Prostate gland (tissue), 2 donors: ENCODE measurements around the gene TXNRD3. TPM values are rescaled to one million over a fixed set of nuclear protein-coding genes. Genes with fewer than 3 reads are reported as not detected.

Experiments
- DNase-seq: peaks from one replicate; pipeline ENCODE4 v3.0.0-alpha.2; 2019; ENCODE audit warnings: low spot score
- H3K27ac ChIP-seq, 2 donors: fragments of 200-600 bp; sonication (generic); 2 replicates each; pipeline ENCODE4 v1.5.1; 2017 to 2019
- H3K27me3 ChIP-seq: fragments of 200-600 bp; sonication (generic); replicated peaks from 2 replicates; pipeline ENCODE4 v1.5.1; 2019; ENCODE audit not compliant: insufficient read depth
- H3K36me3 ChIP-seq, 2 donors: fragments of 200-600 bp; sonication (generic); 1 replicate in 1 of 2; 2 replicates in 1 of 2; pipeline versions ENCODE4 v1.5.1 to v1.8.1; 2017 to 2019
- H3K4me1 ChIP-seq: fragments of 200-600 bp; sonication (generic); replicated peaks from 2 replicates; pipeline ENCODE4 v1.5.1; 2019
- H3K4me3 ChIP-seq, 2 donors: fragments of 200-600 bp; sonication (generic); 2 replicates each; pipeline ENCODE4 v1.5.1; 2017 to 2019
- H3K9me3 ChIP-seq: fragments of 200-600 bp; sonication (generic); 2 replicates; pipeline ENCODE4 v1.5.1; 2017
- POLR2A ChIP-seq: fragments of 450-650 bp; IDR thresholded peaks from one replicate; pipeline ENCODE4 v1.6.1; 2016; ENCODE audit warnings: antibody characterized with exemption, mild to moderate bottlenecking
- POLR2AphosphoS5 ChIP-seq: sonication (generic); formaldehyde crosslinking; IDR thresholded peaks from one replicate; pipeline ENCODE4 v1.6.1; 2017; ENCODE audit warnings: antibody characterized with exemption
- WGBS: methylation state at CpG from one replicate; pipeline ENCODE4 v1.1.5; 2018; 5-methylcytosine and 5-hydroxymethylcytosine counted together
- intact Hi-C: fragments of 100-400 bp; cut with DNase I; formaldehyde crosslinking; loops from one replicate; pipeline ENCODE4 v1.14.2; 2022
- total RNA-seq, 2 donors: library from RNA; depleted of rRNA; stranded (reverse); fragments of >200 nt; gene quantifications; one replicate each; pipeline ENCODE4 v1.1.0, GENCODE V29; 2016
- TF ChIP-seq, protein P1 (sequence below), 4 experiments: fragments of 200-600 bp in 2 of 4; fragments of 450-650 bp in 2 of 4; sonication (generic) in 2 of 4; IDR thresholded peaks; 1 replicate in 3 of 4; 2 replicates in 1 of 4; pipeline ENCODE4 v1.5.1; 2016 to 2019; ENCODE audit warnings: antibody characterized with exemption in 4 of 4, mild to moderate bottlenecking in 2 of 4, moderate library complexity in 2 of 4

Gene TXNRD3
- total RNA-seq, 2 donors from 2014 or later: 14.4 to 20.7 TPM

DNA sequence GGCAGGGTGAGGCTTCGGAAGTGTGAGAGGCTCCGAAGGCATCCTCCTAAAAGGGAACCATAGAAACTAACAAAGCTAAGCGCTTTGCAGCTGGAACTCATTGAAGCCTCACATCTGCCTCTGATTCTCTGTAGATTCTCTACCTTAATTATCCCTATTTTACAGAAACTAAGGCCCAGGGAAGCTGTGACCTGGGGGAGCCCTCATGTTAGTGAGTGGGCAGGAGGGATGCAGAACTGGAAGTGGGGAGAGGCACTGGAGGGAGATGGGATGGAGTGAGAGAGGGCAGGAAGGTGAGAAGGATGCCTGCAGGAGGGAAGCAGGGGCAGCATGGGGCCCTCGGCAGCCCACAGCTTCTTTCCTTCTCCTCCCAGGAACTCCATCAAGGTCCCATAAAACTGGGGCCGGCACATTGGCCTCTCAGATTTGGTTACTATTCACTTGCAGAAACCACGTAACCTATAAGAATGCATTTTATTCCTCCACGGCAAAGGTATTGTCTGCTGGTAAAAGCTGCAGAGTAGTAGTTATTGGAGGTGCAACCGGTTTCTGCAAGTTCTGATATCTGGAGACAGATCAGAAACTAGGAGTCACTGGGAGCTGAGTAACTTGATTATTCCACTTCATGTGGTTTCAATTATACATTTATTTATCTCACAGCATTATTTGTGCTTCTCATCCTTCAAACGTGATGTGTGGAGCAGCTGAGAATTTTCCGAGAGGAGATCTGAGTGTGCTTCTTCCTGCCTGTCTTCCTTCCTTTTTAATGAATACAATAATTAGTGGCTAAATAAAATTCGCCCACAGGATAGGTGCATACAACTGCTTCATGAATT, 25.1 kb upstream of the TXNRD3 start:
- no peak for DNase-seq
- Histone ChIP-seq H3K27ac (no peak overlapping the region), H3K4me3 (no peak overlapping the region), H3K27me3 (peaks cover 5% of the 10 kb centered on the region), H3K4me1 (peaks cover 5% of the 10 kb centered on the region), H3K36me3 (no peaks in the 10 kb centered on the region), H3K9me3 (no peaks in the 10 kb centered on the region)
- TF ChIP-seq POLR2AphosphoS5 (no peak), POLR2A (no peak)
- TF ChIP-seq, protein P1, sequence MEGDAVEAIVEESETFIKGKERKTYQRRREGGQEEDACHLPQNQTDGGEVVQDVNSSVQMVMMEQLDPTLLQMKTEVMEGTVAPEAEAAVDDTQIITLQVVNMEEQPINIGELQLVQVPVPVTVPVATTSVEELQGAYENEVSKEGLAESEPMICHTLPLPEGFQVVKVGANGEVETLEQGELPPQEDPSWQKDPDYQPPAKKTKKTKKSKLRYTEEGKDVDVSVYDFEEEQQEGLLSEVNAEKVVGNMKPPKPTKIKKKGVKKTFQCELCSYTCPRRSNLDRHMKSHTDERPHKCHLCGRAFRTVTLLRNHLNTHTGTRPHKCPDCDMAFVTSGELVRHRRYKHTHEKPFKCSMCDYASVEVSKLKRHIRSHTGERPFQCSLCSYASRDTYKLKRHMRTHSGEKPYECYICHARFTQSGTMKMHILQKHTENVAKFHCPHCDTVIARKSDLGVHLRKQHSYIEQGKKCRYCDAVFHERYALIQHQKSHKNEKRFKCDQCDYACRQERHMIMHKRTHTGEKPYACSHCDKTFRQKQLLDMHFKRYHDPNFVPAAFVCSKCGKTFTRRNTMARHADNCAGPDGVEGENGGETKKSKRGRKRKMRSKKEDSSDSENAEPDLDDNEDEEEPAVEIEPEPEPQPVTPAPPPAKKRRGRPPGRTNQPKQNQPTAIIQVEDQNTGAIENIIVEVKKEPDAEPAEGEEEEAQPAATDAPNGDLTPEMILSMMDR (IDR thresholded peaks at IDR 0.05): no peak
- intact Hi-C loops: loop anchor here (2.0 to 5.0 kb wide), 3 partner anchors 302 to 865 kb away; partner anchors contain the start of gene PLXNA1
- WGBS: 51% methylated on average over 11 of the region's 11 CpGs

DNA sequence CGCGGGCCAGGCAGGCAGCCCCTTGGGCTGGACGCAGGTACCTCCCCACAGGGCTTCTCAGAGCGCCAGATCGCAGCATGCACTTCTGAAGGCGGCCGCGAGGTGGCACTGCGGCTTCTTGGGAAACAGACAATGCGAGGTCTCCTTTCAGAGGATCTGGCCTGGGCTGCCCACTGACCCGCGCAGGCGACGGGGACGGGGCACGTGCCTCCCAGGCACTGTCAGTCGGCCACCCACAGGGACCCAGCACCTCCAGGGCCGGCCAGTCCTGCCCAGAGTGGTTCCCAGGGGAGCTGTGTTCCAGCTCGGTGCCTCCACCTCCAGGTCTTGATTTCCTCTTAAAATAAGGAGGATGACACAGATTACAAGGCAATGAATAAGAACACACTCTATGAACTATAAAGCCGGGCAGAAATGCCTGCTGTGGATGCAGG, 24.4 kb upstream of the TXNRD3 start:
- intact Hi-C loops: loop anchor here (2.0 to 5.0 kb wide), 2 partner anchors 303 to 865 kb away; partner anchors contain the start of gene PLXNA1
- H3K27me3 ChIP-seq: peaks cover 5% of the 10 kb centered on the region
- H3K27ac ChIP-seq: no peak overlapping the region
- 3% methylated on average over 20 of the region's 20 CpGs for WGBS
- TF ChIP-seq, protein P1 (IDR thresholded peaks at IDR 0.05): peak; percentile 90 to 94 (median 93)
- no peak for TF ChIP-seq POLR2A
- peak; percentile 29 for TF ChIP-seq POLR2AphosphoS5
- H3K4me1 ChIP-seq: peaks cover 5% of the 10 kb centered on the region
- peak; percentile 73 for DNase-seq
- H3K9me3 ChIP-seq: no peaks in the 10 kb centered on the region
- no peaks in the 10 kb centered on the region for H3K36me3 ChIP-seq
- H3K4me3 ChIP-seq: no peak overlapping the region

DNA sequence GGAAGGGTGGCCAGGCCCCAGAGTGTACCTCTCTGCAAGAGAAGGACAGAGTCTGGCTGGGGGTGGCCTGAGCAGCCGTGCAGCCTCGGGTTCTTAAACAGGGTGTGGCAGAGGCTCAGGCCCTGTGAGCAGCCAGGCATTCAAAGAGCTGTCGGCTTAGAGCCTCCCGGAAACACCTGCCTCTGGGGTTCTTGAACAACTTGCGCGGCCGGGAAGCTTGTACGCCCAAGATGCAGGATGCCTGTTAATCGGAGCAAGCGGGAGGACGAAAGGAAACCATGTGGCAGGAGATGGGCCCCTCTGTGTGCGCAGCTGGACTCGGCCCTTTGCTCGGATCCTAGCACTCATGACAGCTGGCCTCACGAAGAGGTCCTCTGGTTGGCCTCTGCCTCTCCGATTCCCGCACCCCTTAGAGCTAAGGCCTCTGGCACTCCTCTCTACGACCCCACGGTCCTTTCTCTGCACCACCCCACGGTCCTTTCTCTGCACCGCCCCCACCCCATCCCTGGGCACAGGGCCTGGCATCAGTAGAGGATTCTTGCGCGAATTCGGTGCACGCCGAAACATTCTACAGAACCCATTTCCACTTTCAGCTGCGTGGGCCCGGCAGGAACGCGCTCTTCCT, 23.9 kb upstream of the TXNRD3 start:
- Histone ChIP-seq H3K27me3 (peaks cover 5% of the 10 kb centered on the region), H3K9me3 (no peaks in the 10 kb centered on the region), H3K4me1 (peaks cover 5% of the 10 kb centered on the region), H3K27ac (no peak overlapping the region), H3K36me3 (no peaks in the 10 kb centered on the region), H3K4me3 (no peak overlapping the region)
- 27% methylated on average over 30 of the region's 30 CpGs for WGBS
- no peak for DNase-seq
- intact Hi-C loops: loop anchor here (2.0 to 5.0 kb wide), 2 partner anchors 303 to 866 kb away; partner anchors contain the start of gene PLXNA1
- no peak for TF ChIP-seq POLR2AphosphoS5
- TF ChIP-seq POLR2A: no peak
- TF ChIP-seq, protein P1 (IDR thresholded peaks at IDR 0.05): no peak

DNA sequence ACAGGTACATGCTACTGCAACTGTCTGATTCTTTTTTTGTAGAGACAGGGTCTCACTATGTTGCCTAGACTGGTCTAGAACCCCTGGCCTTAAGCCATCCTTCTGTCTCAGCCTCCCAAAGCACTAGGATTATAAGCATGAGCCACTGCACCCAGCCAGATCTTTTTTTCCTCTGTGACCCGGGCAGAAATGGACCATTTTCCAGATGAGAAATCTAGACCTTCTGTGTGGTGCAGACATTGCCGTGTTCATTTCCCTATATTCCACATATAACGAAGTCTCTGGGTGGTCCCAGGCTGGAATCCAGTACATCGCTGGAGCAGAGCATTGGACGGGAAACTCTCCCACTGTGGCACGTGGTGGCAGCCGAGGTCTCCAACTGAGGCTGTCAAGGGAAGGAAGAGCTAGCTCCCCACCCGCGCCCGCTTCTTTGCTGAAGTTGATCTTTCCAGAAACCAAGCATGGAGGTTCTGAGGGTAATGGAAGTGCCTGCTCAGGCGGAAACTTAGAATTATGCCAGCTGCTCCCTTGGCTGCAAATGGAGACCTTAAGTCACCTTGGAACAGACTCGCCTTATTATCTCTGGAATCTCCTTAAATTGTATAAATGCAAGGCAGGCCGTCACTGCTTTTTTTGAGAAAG, 23.1 kb upstream of the TXNRD3 start:
- Histone ChIP-seq H3K9me3 (no peaks in the 10 kb centered on the region), H3K27ac (no peak overlapping the region), H3K36me3 (no peaks in the 10 kb centered on the region), H3K4me3 (no peak overlapping the region), H3K4me1 (peaks cover 5% of the 10 kb centered on the region), H3K27me3 (peaks cover 5% of the 10 kb centered on the region)
- TF ChIP-seq POLR2A (no peak), POLR2AphosphoS5 (no peak)
- TF ChIP-seq, protein P1 (IDR thresholded peaks at IDR 0.05): no peak
- no peak for DNase-seq
- 79% methylated on average over 13 of the region's 13 CpGs for WGBS
- intact Hi-C loops: loop anchor here (2.0 to 5.0 kb wide), 2 partner anchors 304 to 867 kb away; partner anchors contain the start of gene PLXNA1
